ENCODE results near the gene POTEB.
"Not testable (repeated sequence)": the region's sequence is repeated elsewhere in the genome, so short reads cannot be mapped to it uniquely, and the experiment has no call there.

Gene POTEB

DNA sequence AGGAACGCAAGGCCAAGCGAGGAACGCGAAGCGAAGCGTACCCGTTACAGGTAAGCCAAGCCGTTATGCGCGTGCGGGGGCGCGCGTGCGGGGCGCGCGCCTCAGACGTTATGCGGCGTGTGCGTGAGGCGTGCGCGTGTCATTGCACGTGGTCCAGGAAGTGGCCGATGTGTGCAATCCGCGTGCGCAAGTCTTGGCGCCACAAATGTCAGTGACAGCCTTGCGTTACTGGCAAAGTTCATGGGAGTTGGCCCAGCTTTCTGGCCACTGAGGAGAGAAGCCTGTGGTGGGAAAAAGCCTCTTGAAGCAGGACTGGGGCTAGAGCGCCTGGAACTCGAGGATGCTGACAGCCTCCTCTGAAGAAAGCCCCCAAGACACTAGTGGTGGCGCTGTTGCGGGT lies at the start of gene POTEB:
Gene POTEB (minus strand): TSS at position 101 of the 400 bp plus-strand sequence. CDS start 489 bp downstream, outside the sequence.
- DNase-seq: not testable (repeated sequence)

DNA sequence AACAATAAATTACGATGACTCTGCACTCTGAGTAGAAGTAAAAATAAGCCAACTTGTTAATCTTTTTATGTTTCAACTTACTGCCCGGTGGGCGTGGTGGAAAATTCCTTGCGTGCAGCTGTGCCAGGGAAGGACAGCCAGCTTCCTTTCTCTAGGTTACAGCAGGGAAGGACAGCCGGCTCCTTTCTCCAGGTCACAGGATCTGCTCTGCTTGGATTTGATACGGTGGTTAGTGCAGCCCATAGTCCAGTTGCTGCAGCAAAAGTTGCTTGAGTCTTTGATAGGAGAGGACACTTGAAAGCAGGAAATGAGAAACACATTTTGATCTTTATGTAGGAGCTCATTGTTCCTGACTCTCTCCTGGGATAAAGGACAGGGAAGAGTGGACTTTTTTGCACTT lies 13.4 kb upstream of the POTEB start:
- DNase-seq: not testable (repeated sequence)

DNA sequence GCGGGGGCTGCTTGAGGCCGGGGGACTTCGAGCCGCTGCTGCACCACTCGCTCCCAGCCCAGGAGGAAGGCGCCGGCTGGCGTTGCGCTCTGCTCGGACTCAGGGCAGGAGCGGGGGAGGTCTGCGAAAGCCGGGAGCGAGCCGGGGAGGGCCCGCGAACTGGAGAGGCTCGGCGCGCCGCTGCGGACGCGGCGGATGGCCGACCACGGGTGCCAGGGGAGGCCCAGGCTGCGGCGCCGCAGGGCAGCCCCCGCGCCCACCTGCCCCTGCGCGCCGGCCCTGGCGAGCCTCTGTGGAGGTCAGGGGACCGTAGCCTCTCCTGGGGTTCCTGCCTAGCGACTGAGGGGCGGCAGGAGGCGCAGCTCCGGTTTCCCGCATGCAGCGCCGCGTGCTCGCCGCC lies 12.0 kb upstream of the POTEB start:
- not testable (repeated sequence) for DNase-seq

DNA sequence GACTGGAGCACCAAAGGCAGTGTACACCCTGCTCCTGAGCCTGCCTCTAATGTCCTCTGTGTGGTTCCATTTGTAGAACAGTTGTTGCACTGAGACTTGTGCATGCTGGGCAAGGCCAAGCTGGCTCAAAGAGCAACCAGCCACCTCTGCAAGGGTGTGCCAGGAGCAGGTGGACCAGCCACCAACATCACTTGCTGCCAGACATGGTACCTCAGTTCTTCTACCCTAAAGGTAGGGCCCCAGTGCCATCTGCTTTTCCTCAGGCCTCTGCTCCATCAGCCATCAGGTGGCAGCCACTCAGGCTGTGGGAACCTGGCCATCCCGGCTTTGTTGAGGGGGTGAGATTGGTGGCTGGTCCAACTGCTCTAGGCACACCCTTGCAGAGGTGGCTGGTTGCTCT lies 38.7 kb downstream of the POTEB start:
- DNase-seq: not testable (repeated sequence)
